Ureter (tissue), 1 donor: ENCODE data around the gene SCYL2. TPM values are rescaled to one million over a fixed set of nuclear protein-coding genes. Genes with fewer than 3 reads are reported as not detected.
"Not testable (repeated sequence)": the region's sequence is repeated elsewhere in the genome, so short reads cannot be mapped to it uniquely, and the experiment has no call there.

ENCODE experiments used
- DNase-seq: peaks from one replicate; pipeline ENCODE4 v3.0.0-alpha.2; 2020; ENCODE audit warnings: low spot score
- total RNA-seq: library from RNA; stranded (reverse); gene quantifications from one replicate; pipeline ENCODE4 v1.2.4, GENCODE V29; 2023
- donor health status: DM: yes; HTN: yes; CAD: no.

The SCYL2 gene
- total RNA-seq, 1 donor from 2014 or later: 48.2 TPM

DNA sequence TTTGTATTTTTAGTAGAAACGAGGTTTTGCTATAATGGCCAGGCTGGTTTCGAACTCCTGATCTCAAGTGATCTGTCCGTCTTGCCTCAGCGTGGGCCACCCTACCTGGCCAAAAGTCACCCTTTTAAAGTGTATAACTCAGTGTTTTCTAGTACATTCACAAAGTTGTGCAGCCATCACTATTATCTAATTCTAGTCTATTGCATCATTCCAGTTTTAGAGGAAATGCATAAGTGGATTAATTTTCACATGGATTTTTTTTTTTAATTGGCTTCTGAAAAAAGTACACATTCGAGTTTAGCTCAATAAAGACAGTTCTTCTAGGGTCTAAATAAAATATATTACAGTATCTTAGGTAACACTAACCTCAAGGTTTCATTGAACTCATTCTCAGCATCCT lies 3.8 kb upstream of the SCYL2 start:
- no peak for DNase-seq

- not testable (repeated sequence) for DNase-seq
These were observed 1.9 kb upstream of the SCYL2 start for GRCh38 chr12:100265107-100265506.

- no peak for DNase-seq
These were observed 1.0 kb upstream of the SCYL2 start for GRCh38 chr12:100265732-100266584.

DNA sequence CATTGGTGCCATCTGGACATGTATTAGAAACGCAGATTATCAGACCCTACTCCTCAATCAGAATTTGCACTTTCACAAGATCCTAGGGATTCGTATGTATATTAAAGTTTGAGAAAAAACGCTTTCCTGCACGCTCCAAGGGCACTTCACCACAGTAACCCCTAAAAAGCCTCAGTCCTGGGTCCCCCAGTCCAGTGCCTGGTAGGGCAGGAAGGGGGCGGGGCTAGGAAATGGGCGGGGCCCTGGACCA lies 467 bp upstream of the SCYL2 start:
- DNase-seq: peak; percentile 95

- peak; percentile 47 for DNase-seq
These were observed 765 bp downstream of the SCYL2 start for GRCh38 chr12:100267603-100268281.

GRCh38 chr12:100268835-100269564 lies 2.0 kb downstream of the SCYL2 start:
- DNase-seq: no peak

GRCh38 chr12:100273782-100274181 lies 6.8 kb downstream of the SCYL2 start:
- no peak for DNase-seq

GRCh38 chr12:100274291-100274690 lies 7.3 kb downstream of the SCYL2 start:
- no peak for DNase-seq

DNA sequence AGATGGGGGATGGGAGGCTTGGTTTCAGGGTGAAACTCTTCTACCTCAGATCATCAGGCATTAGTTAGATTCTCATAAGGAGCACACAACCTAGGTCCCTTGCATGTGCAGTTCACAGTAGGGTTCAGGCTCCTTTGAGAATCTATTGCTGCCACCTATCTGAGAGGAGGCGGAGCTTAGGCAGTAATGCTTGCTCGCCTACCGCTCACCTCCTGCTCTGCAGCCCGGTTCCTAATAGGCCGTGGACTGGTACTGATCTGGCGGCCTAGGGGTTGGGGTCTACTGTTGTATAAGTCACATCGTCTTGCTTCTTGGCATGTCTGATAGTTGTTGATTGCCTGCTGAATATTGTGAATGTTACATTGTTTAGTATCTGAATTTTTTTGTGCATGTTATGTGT lies 12.2 kb downstream of the SCYL2 start:
- DNase-seq: no peak

- DNase-seq: no peak
These were observed 12.7 kb downstream of the SCYL2 start for GRCh38 chr12:100279607-100280244.

- DNase-seq: not testable (repeated sequence)
These were observed 17.6 kb downstream of the SCYL2 start for GRCh38 chr12:100284556-100284955.

DNA sequence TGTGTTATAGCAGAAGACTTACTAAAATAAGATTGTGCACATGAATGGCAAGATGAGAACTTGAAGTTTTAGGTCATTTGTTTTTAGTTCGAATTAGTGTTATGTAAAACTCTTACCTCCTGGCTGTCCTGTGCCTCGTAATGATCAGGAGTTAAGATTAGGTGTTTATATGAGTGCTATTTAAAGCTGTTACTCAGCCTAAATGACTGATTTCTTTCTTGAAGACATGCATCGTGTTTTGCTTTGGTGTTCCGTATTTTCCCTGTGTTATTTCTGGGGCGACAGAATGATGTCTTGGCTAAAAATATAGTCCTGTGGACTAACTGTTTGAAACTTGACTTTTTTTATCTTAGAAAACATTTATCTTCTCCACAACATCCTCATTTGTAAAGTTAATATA lies 22.1 kb downstream of the SCYL2 start:
- DNase-seq: no peak

DNA sequence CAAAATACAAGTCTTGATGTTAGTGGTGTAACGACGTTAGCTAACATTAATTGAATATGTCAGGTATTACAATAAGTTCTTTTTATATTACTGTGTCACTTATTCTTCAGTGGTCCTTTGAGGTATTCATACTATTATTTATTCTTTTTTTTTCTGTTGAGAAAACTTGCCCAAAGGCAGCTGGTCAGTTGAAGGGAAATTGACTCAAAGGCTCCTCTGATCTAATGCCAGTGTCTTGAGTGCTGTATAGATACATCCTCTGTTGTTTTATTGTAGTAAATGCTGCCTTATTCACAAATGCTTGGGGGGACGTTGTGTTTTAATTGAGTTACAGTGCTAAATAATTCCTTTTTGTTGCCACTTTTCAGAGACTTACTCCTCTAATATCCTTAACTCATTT lies 23.0 kb downstream of the SCYL2 start:
- DNase-seq: no peak

DNA sequence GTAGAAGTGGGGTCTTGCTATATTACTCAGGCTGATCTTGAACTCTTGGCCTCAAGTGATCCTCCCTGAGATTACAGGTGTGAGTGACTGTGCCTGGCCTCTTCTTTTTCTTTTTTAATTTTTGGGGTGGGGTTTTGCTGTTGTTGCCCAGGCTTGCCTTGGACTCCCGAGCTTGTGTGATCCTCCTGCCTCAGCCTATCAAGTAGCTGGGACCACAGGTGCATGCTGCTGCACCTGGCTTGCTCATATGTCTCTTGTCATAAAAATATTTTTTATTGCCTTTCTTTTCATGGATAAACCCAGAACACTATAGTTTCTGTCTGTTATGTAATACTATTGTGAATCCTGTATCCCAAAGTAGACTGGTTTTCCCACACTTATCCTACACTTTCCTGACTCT lies 26.0 kb downstream of the SCYL2 start:
- DNase-seq: no peak

DNA sequence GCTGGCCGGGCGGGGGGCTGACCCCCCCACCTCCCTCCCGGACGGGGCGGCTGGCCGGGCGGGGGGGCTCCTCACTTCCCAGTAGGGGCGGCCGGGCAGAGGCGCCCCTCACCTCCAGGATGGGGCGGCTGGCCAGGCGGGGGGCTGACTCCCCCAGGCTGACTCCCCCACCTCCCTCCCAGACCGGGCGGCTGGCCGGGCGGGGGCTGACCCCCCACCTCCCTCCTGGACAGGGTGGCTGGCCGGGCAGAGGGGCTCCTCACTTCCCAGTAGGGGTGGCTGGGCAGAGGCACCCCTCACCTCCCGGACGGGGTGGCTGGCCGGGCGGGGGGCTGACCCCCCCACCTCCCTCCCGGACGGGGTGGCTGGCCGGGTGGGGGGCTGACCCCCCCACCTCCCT lies 27.4 kb downstream of the SCYL2 start:
- not testable (repeated sequence) for DNase-seq

GRCh38 chr12:100295764-100296555 lies 29.0 kb downstream of the SCYL2 start:
- no peak for DNase-seq

GRCh38 chr12:100302081-100302480 lies 35.1 kb downstream of the SCYL2 start:
- no peak for DNase-seq

- DNase-seq: no peak
These were observed 36.9 kb downstream of the SCYL2 start for GRCh38 chr12:100303831-100304230.

DNA sequence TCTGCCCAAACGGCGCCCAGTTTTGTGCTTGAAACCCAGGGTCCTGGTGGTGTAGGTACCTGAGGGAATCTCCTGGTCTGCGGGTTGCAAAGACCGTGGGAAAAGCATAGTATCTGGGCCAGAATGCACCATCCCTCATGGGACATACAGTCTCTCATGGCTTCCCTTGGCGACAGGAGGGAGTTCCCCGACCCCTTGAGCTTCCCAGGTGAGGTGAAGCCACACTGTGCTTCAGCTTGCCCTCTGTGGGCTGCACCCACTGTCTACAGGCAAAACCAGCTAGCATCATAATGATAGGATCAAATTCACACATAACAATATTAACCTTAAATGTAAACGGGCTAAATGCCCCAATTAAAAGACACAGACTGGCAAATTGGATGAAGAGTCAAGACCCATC lies 37.4 kb downstream of the SCYL2 start:
- not testable (repeated sequence) for DNase-seq

DNA sequence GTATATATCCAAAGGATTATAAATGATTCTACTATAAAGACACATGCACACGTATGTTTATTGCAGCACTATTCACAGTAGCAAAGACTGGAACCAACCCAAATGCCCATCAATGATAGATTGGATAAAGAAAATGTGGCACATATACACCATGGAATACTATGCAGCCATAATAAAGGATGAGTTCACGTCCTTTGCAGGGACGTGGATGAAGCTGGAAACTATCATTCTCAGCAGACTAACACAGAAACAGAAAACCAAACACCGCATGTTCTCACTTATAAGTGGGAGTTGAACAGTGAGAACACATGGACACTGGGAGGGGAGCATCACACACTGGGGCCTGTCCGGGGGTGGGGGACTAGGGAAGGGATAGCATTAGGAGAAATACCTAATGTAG lies 41.2 kb downstream of the SCYL2 start:
- DNase-seq: not testable (repeated sequence)

GRCh38 chr12:100311317-100311716 lies 44.3 kb downstream of the SCYL2 start:
- no peak for DNase-seq

DNA sequence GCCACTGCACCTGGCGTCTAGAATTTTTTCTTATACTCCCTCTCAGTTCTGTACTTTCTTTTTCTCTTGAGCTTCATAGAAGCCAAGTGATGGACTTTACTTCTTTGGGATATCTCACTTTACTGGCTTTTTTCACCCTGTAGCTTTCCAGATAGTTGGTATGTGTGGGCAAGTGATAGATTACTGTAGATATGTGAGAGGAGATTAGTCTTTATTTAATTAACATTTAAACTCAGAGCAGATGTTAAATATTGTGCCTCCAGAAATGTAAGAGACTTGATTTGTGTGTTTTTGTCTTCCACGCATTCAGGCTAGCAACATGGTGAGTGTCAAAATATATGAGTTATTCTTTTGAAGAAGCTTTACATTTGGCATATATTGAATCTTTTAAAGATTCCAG lies 50.4 kb downstream of the SCYL2 start:
- DNase-seq: no peak
